K562 (cell line): Measurements from ENCODE around the gene MAGI1. TPM values are rescaled to one million over a fixed set of nuclear protein-coding genes. Genes with fewer than 3 reads are reported as not detected.

Experiments
- ATAC-seq: fragments of 200-7000 bp; cut with Tn5 transposase; 3 replicates; pipeline ENCODE4 v1.9.1; 2020; ENCODE audit warnings: moderate library complexity
- BruUV-seq: library from RNA; stranded (reverse); fragments of 400-500 nt; replicated peaks from 2 replicates; lab custom pipeline; 2021; lab: Mats Ljungman, UMichigan
- CTCF ChIA-PET: fragments of 300-600 bp; formaldehyde crosslinking; extraction: SDS; loops from one replicate; lab custom pipeline; 2021; ENCODE audit warnings: low intra/inter-chr PET ratio; lab: Yijun Ruan, JAX
- POLR2A ChIA-PET: fragments of 300-600, 350-650 bp; sonication (Branson Sonifier 250); formaldehyde crosslinking; extraction: SDS; loops from one replicate; lab custom pipeline; 2021; ENCODE audit warnings: antibody characterized with exemption, inconsistent platforms; lab: Yijun Ruan, JAX
- DNase-seq, 4 experiments: peaks; one replicate each; pipeline versions ENCODE4 v3.0.0 to v3.0.0-alpha.2; 2011 to 2018; ENCODE audit warnings: low spot score in 3 of 4, mixed read lengths in 3 of 4; ENCODE audit errors: extremely low read depth in 1 of 4
- FAIRE-seq: peaks from 2 replicates; lab custom pipeline; 2011; peaks lifted over from hg19 to GRCh38; lab: Jason Lieb, UNC
- H2AFZ ChIP-seq: 2 replicates; pipeline ENCODE4 v1.6.0; 2011; ENCODE audit warnings: low read depth, low read length, control low read depth, inconsistent platforms
- H3K27ac ChIP-seq: fragments of 200-600 bp; 3 replicates; pipeline ENCODE4 v1.8.0; 2011; ENCODE audit warnings: low read depth, mild to moderate bottlenecking, control low read depth, inconsistent platforms, low read length, moderate library complexity, mixed read lengths; ENCODE audit errors: extremely low read depth
- H3K27me3 ChIP-seq, 2 experiments: fragments of 300-600 bp in 1 of 2; 2 replicates in 1 of 2; 3 replicates in 1 of 2; pipeline versions ENCODE4 v1.6.0 to v1.8.0; 2011; ENCODE audit warnings: inconsistent platforms in 2 of 2, low read length in 2 of 2, mild to moderate bottlenecking in 1 of 2, mixed read lengths in 1 of 2, moderate library complexity in 1 of 2; ENCODE audit not compliant: control insufficient read depth in 2 of 2, insufficient read depth in 2 of 2
- H3K36me3 ChIP-seq: fragments of 300-600 bp; 3 replicates; pipeline ENCODE4 v1.8.0; 2011; ENCODE audit warnings: mild to moderate bottlenecking, low read length, inconsistent platforms; ENCODE audit not compliant: control insufficient read depth, insufficient read depth
- H3K4me1 ChIP-seq, 2 experiments: fragments of 200-600 bp in 1 of 2; replicated peaks in 1 of 2; 2 replicates in 1 of 2; 3 replicates in 1 of 2; pipeline versions ENCODE4 v1.5.1 to v1.8.0; 2011; ENCODE audit warnings: inconsistent platforms in 2 of 2, low read length in 2 of 2, mild to moderate bottlenecking in 1 of 2, mixed read lengths in 1 of 2, moderate library complexity in 1 of 2; ENCODE audit not compliant: control insufficient read depth in 2 of 2, insufficient read depth in 2 of 2
- H3K4me2 ChIP-seq: 2 replicates; pipeline ENCODE4 v1.6.1; 2011; ENCODE audit warnings: low read length, control low read depth, inconsistent platforms, mixed read lengths; ENCODE audit not compliant: insufficient read depth
- H3K4me3 ChIP-seq: fragments of 200-600 bp; sonication (generic), shearing (Covaris generic); 2 replicates; pipeline ENCODE4 v1.5.1; 2016; ENCODE audit warnings: control low read depth, inconsistent platforms
- H3K79me2 ChIP-seq: fragments of 200-600 bp; 3 replicates; pipeline ENCODE4 v1.8.0; 2011; ENCODE audit warnings: low read length, inconsistent platforms; ENCODE audit not compliant: control insufficient read depth, insufficient read depth
- H3K9ac ChIP-seq, 2 experiments: 2 replicates each; pipeline versions ENCODE4 v1.6.0 to v1.6.1; 2011; ENCODE audit warnings: low read depth in 2 of 2, low read length in 2 of 2, control low read depth in 1 of 2, inconsistent platforms in 1 of 2, mild to moderate bottlenecking in 1 of 2, mixed read lengths in 1 of 2; ENCODE audit not compliant: insufficient read depth in 1 of 2
- H3K9me1 ChIP-seq: one replicate; pipeline ENCODE4 v1.6.0; 2011; ENCODE audit warnings: inconsistent platforms, mild to moderate bottlenecking, low read length, moderate library complexity; ENCODE audit not compliant: control insufficient read depth, insufficient read depth
- H3K9me3 ChIP-seq: replicated peaks from 2 replicates; pipeline ENCODE4 v1.5.1; 2011; ENCODE audit warnings: low read depth, low read length, inconsistent platforms; ENCODE audit not compliant: control insufficient read depth, insufficient read depth
- H4K20me1 ChIP-seq: replicated peaks from 2 replicates; pipeline ENCODE4 v1.6.1; 2011; ENCODE audit warnings: low read length, inconsistent platforms, mixed read lengths; ENCODE audit not compliant: control insufficient read depth, insufficient read depth
- E2F3 ChIP-seq: fragments of 250-450 bp; sonication (Bioruptor Pico); IDR thresholded peaks from 2 replicates; pipeline ENCODE4 v1.4.0; 2020; ENCODE audit warnings: mild to moderate bottlenecking
- GATAD2B ChIP-seq: fragments of 450-650 bp; IDR thresholded peaks from 2 replicates; pipeline ENCODE4 v1.6.1; 2017; ENCODE audit warnings: mild to moderate bottlenecking, borderline replicate concordance
- PML ChIP-seq: IDR thresholded peaks from 2 replicates; pipeline ENCODE4 v1.6.1; 2012; ENCODE audit warnings: low read length, inconsistent platforms
- SNIP1 ChIP-seq: fragments of 450-650 bp; IDR thresholded peaks from 2 replicates; pipeline ENCODE4 v1.7.1; 2017; ENCODE audit warnings: low read depth, mild to moderate bottlenecking
- STAG1 ChIP-seq: sonication (generic); formaldehyde crosslinking; IDR thresholded peaks from 2 replicates; pipeline ENCODE4 v1.5.0; 2020; ENCODE audit warnings: missing genetic modification reagents, borderline replicate concordance
- TRIM24 ChIP-seq, 2 experiments: fragments of 450-650 bp; IDR thresholded peaks; 2 replicates each; pipeline ENCODE4 v1.6.1; 2016
- ZNF518B ChIP-seq: fragments of 250-450 bp; sonication (Bioruptor Pico); IDR thresholded peaks from 2 replicates; pipeline ENCODE4 v1.5.0; 2021; ENCODE audit warnings: mild to moderate bottlenecking, moderate library complexity
- ZNF57 ChIP-seq: fragments of 450-650 bp; formaldehyde crosslinking; IDR thresholded peaks from 2 replicates; pipeline ENCODE4 v1.4.0; 2020; ENCODE audit warnings: mild to moderate bottlenecking, moderate library complexity
- ZNF644 ChIP-seq: fragments of 200-800 bp; sonication (Bioruptor generic); IDR thresholded peaks from 2 replicates; pipeline ENCODE4 v1.6.1; 2016; ENCODE audit warnings: low read depth, missing genetic modification characterization, missing compliant biosample characterization
- WGBS: fragments of 100-300 bp; shearing (Covaris generic); methylation state at CpG from one replicate; pipeline ENCODE4 v1.1.6; 2016; ENCODE audit warnings: low coverage, mixed read lengths; ENCODE audit not compliant: insufficient coverage; ENCODE audit errors: missing lambda C conversion rate; 5-methylcytosine and 5-hydroxymethylcytosine counted together
- in situ Hi-C: fragments of 300-500 bp; cut with MboI; formaldehyde crosslinking; loops from 4 replicates; pipeline ENCODE4 v1.15.0; 2018; ENCODE audit warnings: inconsistent platforms, mixed read lengths
- intact Hi-C: fragments of 100-400 bp; cut with micrococcal nuclease; formaldehyde crosslinking; loops from 2 replicates; pipeline ENCODE4 v1.14.2; 2022
- polyA plus RNA-seq, 8 experiments: library from polyadenylated mRNA; depleted of rRNA in 4 of 8; stranded (reverse) in 5 of 8; unstranded in 3 of 8; fragments of >200 nt; fragmentation: Nextera tagmentation in 2 of 8; fragmentation: Illumina TruSeq in 1 of 8; extraction: Ambion mirVana in 2 of 8; extraction: Trizol in 1 of 8; gene quantifications; 2 replicates each; pipeline versions ENCODE4 v1.2.1 to v1.2.3, GENCODE V29; 2011 to 2014; ENCODE audit warnings: inconsistent platforms in 1 of 8, missing spikeins in 1 of 8
- total RNA-seq, 7 experiments: library from RNA; depleted of rRNA in 6 of 7; stranded (reverse); fragments of >200 nt in 6 of 7; fragmentation: Illumina TruSeq in 2 of 7; extraction: Trizol in 2 of 7; gene quantifications; 2 replicates each; pipeline versions ENCODE4 v1.2.1 to v1.2.3, GENCODE V29; 2011 to 2021; ENCODE audit warnings: low replicate concordance in 1 of 7
- TF ChIP-seq, protein P1 (sequence below): sonication (generic); formaldehyde crosslinking; IDR thresholded peaks from 2 replicates; pipeline ENCODE4 v1.8.0; 2022; ENCODE audit warnings: mild to moderate bottlenecking, missing genetic modification reagents
- TF ChIP-seq, protein P2 (sequence below), 3 experiments: fragments of 200-800 bp in 1 of 3; fragments of 250-450 bp in 1 of 3; fragments of 450-650 bp in 1 of 3; sonication (Bioruptor Pico) in 1 of 3; sonication (Bioruptor generic) in 1 of 3; formaldehyde crosslinking in 1 of 3; IDR thresholded peaks; 2 replicates each; pipeline versions ENCODE4 v1.6.1 to v1.8.0; 2016 to 2022; ENCODE audit warnings: mild to moderate bottlenecking in 2 of 3, missing genetic modification characterization in 2 of 3, missing compliant biosample characterization in 1 of 3, moderate library complexity in 1 of 3

MAGI1 gene
- total and polyA plus RNA-seq, 9 of the 15 experiments (the other 6 are each of a cell fraction or from before 2014, with no cell fraction given): 7.8 to 59.4 (median 43.2) TPM

DNA sequence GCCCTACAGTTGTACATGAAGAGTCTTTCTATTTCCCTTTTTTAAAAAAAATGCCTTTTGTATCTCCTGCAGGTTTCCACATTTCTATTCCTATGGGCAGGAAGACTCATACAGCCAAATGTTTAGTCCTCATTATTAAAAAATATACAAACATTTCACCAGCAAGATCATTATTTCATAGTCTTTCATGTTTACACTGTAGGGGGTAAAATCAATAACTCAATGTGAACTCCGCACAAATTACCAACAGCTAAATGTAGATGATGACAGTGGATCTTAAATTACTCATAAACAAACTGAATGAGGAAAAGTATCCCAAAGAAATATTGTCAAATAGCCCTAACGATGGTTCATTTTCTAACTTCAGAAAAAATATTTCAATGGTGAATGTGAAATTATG, 99.5 kb downstream of the MAGI1 start:
- no peaks in the 10 kb centered on the region; a peak in 1 of 5 replicates for H3K4me1 ChIP-seq
- no peaks in the 10 kb centered on the region for H3K9me1 ChIP-seq
- ChIA-PET POLR2A (no interaction called here), CTCF (no interaction called here)
- H3K9ac ChIP-seq: no peak overlapping the region
- H2AFZ ChIP-seq: no peak overlapping the region
- no TSS peak for BruUV-seq
- intact Hi-C loops: no loop called here
- DNase-seq (no peak), FAIRE-seq (no peak), ATAC-seq (no peak)
- no peaks in the 10 kb centered on the region for H4K20me1 ChIP-seq
- TF ChIP-seq, protein P1, sequence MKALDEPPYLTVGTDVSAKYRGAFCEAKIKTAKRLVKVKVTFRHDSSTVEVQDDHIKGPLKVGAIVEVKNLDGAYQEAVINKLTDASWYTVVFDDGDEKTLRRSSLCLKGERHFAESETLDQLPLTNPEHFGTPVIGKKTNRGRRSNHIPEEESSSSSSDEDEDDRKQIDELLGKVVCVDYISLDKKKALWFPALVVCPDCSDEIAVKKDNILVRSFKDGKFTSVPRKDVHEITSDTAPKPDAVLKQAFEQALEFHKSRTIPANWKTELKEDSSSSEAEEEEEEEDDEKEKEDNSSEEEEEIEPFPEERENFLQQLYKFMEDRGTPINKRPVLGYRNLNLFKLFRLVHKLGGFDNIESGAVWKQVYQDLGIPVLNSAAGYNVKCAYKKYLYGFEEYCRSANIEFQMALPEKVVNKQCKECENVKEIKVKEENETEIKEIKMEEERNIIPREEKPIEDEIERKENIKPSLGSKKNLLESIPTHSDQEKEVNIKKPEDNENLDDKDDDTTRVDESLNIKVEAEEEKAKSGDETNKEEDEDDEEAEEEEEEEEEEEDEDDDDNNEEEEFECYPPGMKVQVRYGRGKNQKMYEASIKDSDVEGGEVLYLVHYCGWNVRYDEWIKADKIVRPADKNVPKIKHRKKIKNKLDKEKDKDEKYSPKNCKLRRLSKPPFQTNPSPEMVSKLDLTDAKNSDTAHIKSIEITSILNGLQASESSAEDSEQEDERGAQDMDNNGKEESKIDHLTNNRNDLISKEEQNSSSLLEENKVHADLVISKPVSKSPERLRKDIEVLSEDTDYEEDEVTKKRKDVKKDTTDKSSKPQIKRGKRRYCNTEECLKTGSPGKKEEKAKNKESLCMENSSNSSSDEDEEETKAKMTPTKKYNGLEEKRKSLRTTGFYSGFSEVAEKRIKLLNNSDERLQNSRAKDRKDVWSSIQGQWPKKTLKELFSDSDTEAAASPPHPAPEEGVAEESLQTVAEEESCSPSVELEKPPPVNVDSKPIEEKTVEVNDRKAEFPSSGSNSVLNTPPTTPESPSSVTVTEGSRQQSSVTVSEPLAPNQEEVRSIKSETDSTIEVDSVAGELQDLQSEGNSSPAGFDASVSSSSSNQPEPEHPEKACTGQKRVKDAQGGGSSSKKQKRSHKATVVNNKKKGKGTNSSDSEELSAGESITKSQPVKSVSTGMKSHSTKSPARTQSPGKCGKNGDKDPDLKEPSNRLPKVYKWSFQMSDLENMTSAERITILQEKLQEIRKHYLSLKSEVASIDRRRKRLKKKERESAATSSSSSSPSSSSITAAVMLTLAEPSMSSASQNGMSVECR (CRISPR knock-in tag): no peak
- no peak for TF ChIP-seq ZNF518B (CRISPR knock-in tag)
- TF ChIP-seq ZNF57 (CRISPR knock-in tag): no peak
- no peak for TF ChIP-seq E2F3 (CRISPR knock-in tag)
- no peak for TF ChIP-seq GATAD2B
- TF ChIP-seq SNIP1: no peak
- TF ChIP-seq ZNF644: no peak
- TF ChIP-seq, protein P2, sequence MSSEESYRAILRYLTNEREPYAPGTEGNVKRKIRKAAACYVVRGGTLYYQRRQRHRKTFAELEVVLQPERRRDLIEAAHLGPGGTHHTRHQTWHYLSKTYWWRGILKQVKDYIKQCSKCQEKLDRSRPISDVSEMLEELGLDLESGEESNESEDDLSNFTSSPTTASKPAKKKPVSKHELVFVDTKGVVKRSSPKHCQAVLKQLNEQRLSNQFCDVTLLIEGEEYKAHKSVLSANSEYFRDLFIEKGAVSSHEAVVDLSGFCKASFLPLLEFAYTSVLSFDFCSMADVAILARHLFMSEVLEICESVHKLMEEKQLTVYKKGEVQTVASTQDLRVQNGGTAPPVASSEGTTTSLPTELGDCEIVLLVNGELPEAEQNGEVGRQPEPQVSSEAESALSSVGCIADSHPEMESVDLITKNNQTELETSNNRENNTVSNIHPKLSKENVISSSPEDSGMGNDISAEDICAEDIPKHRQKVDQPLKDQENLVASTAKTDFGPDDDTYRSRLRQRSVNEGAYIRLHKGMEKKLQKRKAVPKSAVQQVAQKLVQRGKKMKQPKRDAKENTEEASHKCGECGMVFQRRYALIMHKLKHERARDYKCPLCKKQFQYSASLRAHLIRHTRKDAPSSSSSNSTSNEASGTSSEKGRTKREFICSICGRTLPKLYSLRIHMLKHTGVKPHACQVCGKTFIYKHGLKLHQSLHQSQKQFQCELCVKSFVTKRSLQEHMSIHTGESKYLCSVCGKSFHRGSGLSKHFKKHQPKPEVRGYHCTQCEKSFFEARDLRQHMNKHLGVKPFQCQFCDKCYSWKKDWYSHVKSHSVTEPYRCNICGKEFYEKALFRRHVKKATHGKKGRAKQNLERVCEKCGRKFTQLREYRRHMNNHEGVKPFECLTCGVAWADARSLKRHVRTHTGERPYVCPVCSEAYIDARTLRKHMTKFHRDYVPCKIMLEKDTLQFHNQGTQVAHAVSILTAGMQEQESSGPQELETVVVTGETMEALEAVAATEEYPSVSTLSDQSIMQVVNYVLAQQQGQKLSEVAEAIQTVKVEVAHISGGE (CRISPR knock-in tag; IDR thresholded peaks at IDR 0.05): no peak
- no peak for TF ChIP-seq STAG1 (CRISPR knock-in tag)
- no peak for TF ChIP-seq TRIM24 (IDR thresholded peaks at IDR 0.05)
- TF ChIP-seq PML: no peak
- 0% methylated on average over 2 of the region's 2 CpGs for whole genome bisulfite sequencing
- no peaks in the 10 kb centered on the region; a peak in 2 of 5 replicates for H3K27me3 ChIP-seq
- no peak overlapping the region for H3K27ac ChIP-seq
- no peaks in the 10 kb centered on the region for H3K36me3 ChIP-seq
- in situ Hi-C loops: no loop called here
- H3K79me2 ChIP-seq: no peaks in the 10 kb centered on the region
- no peak overlapping the region for H3K4me2 ChIP-seq
- H3K9me3 ChIP-seq: no peaks in the 10 kb centered on the region
- H3K4me3 ChIP-seq: no peak overlapping the region
